B cell (primary cell): ENCODE measurements around the gene RERE. TPM values are rescaled to one million over a fixed set of nuclear protein-coding genes. Genes with fewer than 3 reads are reported as not detected.

Experiments used
- ATAC-seq: fragments of 200-7000 bp; cut with Tn5 transposase; one replicate; pipeline ENCODE4 v1.10.0; 2021; ENCODE audit warnings: low read depth, mild to moderate bottlenecking, moderate number of reproducible peaks, moderate library complexity
- CTCF ChIA-PET: fragments of 350-600 bp; sonication (Branson Sonifier 250); formaldehyde crosslinking; loops from one replicate; lab custom pipeline; 2021; ENCODE audit warnings: antibody characterized with exemption, inconsistent platforms; lab: Charles Lee
- POLR2A ChIA-PET: fragments of 350-600 bp; sonication (Branson Sonifier 250); formaldehyde crosslinking; loops from one replicate; lab custom pipeline; 2021; ENCODE audit warnings: antibody characterized with exemption; lab: Charles Lee
- DNase-seq: peaks from one replicate; pipeline ENCODE4 v3.0.0; 2013
- H2AFZ ChIP-seq: 2 replicates; pipeline ENCODE4 v1.6.1; 2012; ENCODE audit warnings: mild to moderate bottlenecking, low read depth, low read length; ENCODE audit not compliant: insufficient read depth, poor library complexity, severe bottlenecking
- H3K27ac ChIP-seq, 2 donors: 1 replicate in 1 of 2; 2 replicates in 1 of 2; pipeline ENCODE4 v1.5.1; 2012 to 2013; ENCODE audit warnings: low read length in 2 of 2, mild to moderate bottlenecking in 2 of 2, moderate library complexity in 1 of 2
- H3K27me3 ChIP-seq, 4 experiments: fragments of 200-600 bp in 1 of 4; sonication (generic) in 1 of 4; replicated peaks in 1 of 4; 1 replicate in 2 of 4; 2 replicates in 2 of 4; pipeline versions ENCODE4 v1.6.1 to v1.7.0; 2013 to 2016; ENCODE audit warnings: low read length in 3 of 4, mild to moderate bottlenecking in 2 of 4, mixed read lengths in 1 of 4, moderate library complexity in 1 of 4; ENCODE audit not compliant: insufficient read depth in 4 of 4, control insufficient read depth in 3 of 4; ENCODE audit errors: control extremely low read depth in 1 of 4
- H3K36me3 ChIP-seq, 2 experiments: replicated peaks in 1 of 2; 1 replicate in 1 of 2; 2 replicates in 1 of 2; pipeline versions ENCODE4 v1.6.1 to v1.7.1; 2013; ENCODE audit warnings: low read length in 1 of 2; ENCODE audit not compliant: insufficient read depth in 2 of 2, control insufficient read depth in 1 of 2; ENCODE audit errors: control extremely low read depth in 1 of 2, extremely low read depth in 1 of 2
- H3K4me1 ChIP-seq, 2 donors: fragments of 200-600 bp in 1 of 2; sonication (generic) in 1 of 2; 1 replicate in 1 of 2; 2 replicates in 1 of 2; pipeline versions ENCODE4 v1.5.1 to v1.6.1; 2013 to 2017; ENCODE audit warnings: low read length in 2 of 2; ENCODE audit not compliant: control insufficient read depth in 2 of 2, insufficient read depth in 2 of 2
- H3K4me2 ChIP-seq: replicated peaks from 2 replicates; pipeline ENCODE3; 2012; ENCODE audit warnings: mild to moderate bottlenecking, low read depth, low read length; ENCODE audit not compliant: poor library complexity, severe bottlenecking
- H3K4me3 ChIP-seq, 5 experiments: fragments of 200-600 bp in 1 of 5; sonication (generic) in 1 of 5; 1 replicate in 3 of 5; 2 replicates in 2 of 5; pipeline versions ENCODE4 v1.5.1 to v1.7.0; 2011 to 2016; ENCODE audit warnings: low read length in 4 of 5, mild to moderate bottlenecking in 4 of 5, low read depth in 2 of 5, control low read depth in 1 of 5, moderate library complexity in 1 of 5; ENCODE audit not compliant: insufficient read depth in 1 of 5; ENCODE audit errors: control extremely low read depth in 1 of 5, extremely low read depth in 1 of 5
- H3K79me2 ChIP-seq: fragments of 200-600 bp; sonication (generic); one replicate; pipeline ENCODE4 v1.6.0; 2016; ENCODE audit warnings: low read length; ENCODE audit not compliant: control insufficient read depth, insufficient read depth
- H3K9ac ChIP-seq: fragments of 200-600 bp; sonication (generic); 2 replicates; pipeline ENCODE4 v1.6.1; 2017; ENCODE audit warnings: mild to moderate bottlenecking, low read length, moderate library complexity
- H3K9me3 ChIP-seq, 3 donors: one replicate each; pipeline versions ENCODE4 v1.6.1 to v1.7.1; 2013; ENCODE audit warnings: low read length in 2 of 3; ENCODE audit not compliant: control insufficient read depth in 2 of 3, insufficient read depth in 1 of 3; ENCODE audit errors: control extremely low read depth in 1 of 3
- H4K20me1 ChIP-seq: 2 replicates; pipeline ENCODE4 v1.6.0; 2012; ENCODE audit warnings: mild to moderate bottlenecking, low read length; ENCODE audit not compliant: insufficient read depth, control insufficient read depth, poor library complexity, severe bottlenecking
- H3K27ac Mint-ChIP-seq: one replicate; pipeline ENCODE4 v1.8.0; 2021; ENCODE audit warnings: mixed read lengths
- H3K27me3 Mint-ChIP-seq: one replicate; pipeline ENCODE4 v1.8.0; 2021; ENCODE audit warnings: mixed read lengths
- H3K4me1 Mint-ChIP-seq: one replicate; pipeline ENCODE4 v1.8.0; 2021; ENCODE audit warnings: mixed read lengths
- H3K4me3 Mint-ChIP-seq: one replicate; pipeline ENCODE4 v1.8.0; 2021; ENCODE audit warnings: mixed read lengths
- H3K9me3 Mint-ChIP-seq: one replicate; pipeline ENCODE4 v1.8.0; 2022; ENCODE audit warnings: mixed read lengths; ENCODE audit not compliant: insufficient read depth
- CTCF ChIP-seq: fragments of 200-600 bp; IDR thresholded peaks from one replicate; pipeline ENCODE4 v1.8.0; 2022; ENCODE audit warnings: antibody characterized with exemption, mild to moderate bottlenecking
- EZH2 ChIP-seq: IDR thresholded peaks from 2 replicates; pipeline ENCODE4 v1.6.1; 2012; ENCODE audit warnings: borderline replicate concordance, low read depth, mild to moderate bottlenecking, moderate library complexity, low read length; ENCODE audit not compliant: insufficient read depth, poor library complexity, severe bottlenecking
- WGBS: methylation state at CpG from one replicate; pipeline ENCODE4 v1.1.5; 2013; ENCODE audit warnings: missing lambda C conversion rate; ENCODE audit not compliant: insufficient coverage; 5-methylcytosine and 5-hydroxymethylcytosine counted together
- intact Hi-C: fragments of 100-400 bp; cut with micrococcal nuclease; formaldehyde crosslinking; loops from one replicate; pipeline ENCODE4 v1.10.0; 2022
- polyA plus RNA-seq: library from polyadenylated mRNA; depleted of rRNA; stranded (reverse); fragments of >200 nt; gene quantifications from 2 replicates; pipeline ENCODE4 v1.2.3, GENCODE V29; 2012
- total RNA-seq, 2 donors: library from RNA; stranded (reverse); fragments of 120-200 nt in 1 of 2; gene quantifications; 1 replicate in 1 of 2; 2 replicates in 1 of 2; pipeline versions ENCODE4 v1.2.3 to v1.2.4, GENCODE V29; 2013 to 2022

RERE gene
- total and polyA plus RNA-seq, 2 donors (not counting 1 experiment from before 2014, with no cell fraction given), result 27.3 to 132 TPM

- WGBS, result no CpG with 5 or more reads among the region's 2 CpGs
- no peak for DNase-seq
- H3K9me3 Mint-ChIP-seq, result no peaks in the 10 kb centered on the region
- H3K79me2 ChIP-seq, result peaks cover 52% of the 10 kb centered on the region
- H3K9ac ChIP-seq, result no peak overlapping the region
- TF ChIP-seq EZH2 (no peak), CTCF (no peak)
- H3K4me3 Mint-ChIP-seq, result no peak overlapping the region
- CTCF ChIA-PET, result interaction anchor here (0.5 kb wide), 1 partner anchor 375 kb away, joined by 3 read pairs; no protein-coding TSS in a partner anchor
- H4K20me1 ChIP-seq, result peaks cover 5% of the 10 kb centered on the region
- H3K4me1 Mint-ChIP-seq, result peaks cover 12% of the 10 kb centered on the region
- no peak overlapping the region for H3K4me3 ChIP-seq
- H3K27ac Mint-ChIP-seq, result no peak overlapping the region
- no peaks in the 10 kb centered on the region for H3K27me3 Mint-ChIP-seq
- no peak for ATAC-seq
- no peak overlapping the region for H3K27ac ChIP-seq
- POLR2A ChIA-PET, result interaction anchor here (0.7 kb wide), 1 partner anchor 141 kb away, joined by 6 read pairs; no protein-coding TSS in a partner anchor
- no peak overlapping the region for H3K4me2 ChIP-seq
- no peaks in the 10 kb centered on the region for H3K9me3 ChIP-seq
- H2AFZ ChIP-seq, result no peak overlapping the region
- H3K27me3 ChIP-seq, result no peaks in the 10 kb centered on the region
- intact Hi-C loops, result no loop called here
- H3K4me1 ChIP-seq, result peaks cover under 1 to 2% of the 10 kb centered on the region in 2 donors
- peaks cover 4 to 14% of the 10 kb centered on the region in 2 experiments for H3K36me3 ChIP-seq
These were observed 330.2 kb downstream of the RERE start for GRCh38 chr1:8487249-8487648.

DNA sequence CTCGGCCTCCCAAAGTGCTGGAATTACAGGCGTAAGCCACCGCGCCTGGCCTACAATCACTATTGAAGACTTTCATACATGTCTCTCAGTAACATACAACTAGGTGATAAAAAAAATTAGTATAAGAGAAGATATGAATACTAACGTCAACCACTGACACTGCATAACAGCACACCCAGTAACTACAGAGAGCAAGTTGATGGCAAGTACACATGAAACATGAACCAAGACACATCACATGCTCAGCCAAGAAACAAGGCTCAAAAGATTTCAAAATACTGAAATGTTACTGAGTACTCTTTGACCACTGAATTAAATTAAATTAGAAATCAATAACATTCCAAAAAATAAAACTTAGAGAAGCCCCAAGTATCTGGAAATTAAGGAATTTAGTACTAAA lies 331.4 kb downstream of the RERE start:
- Histone ChIP-seq H3K9me3 (no peaks in the 10 kb centered on the region), H3K4me2 (no peak overlapping the region), H3K79me2 (peaks cover 63% of the 10 kb centered on the region), H3K4me1 (no peaks in the 10 kb centered on the region), H3K9ac (no peak overlapping the region), H2AFZ (no peak overlapping the region), H4K20me1 (peaks cover 5% of the 10 kb centered on the region), H3K36me3 (peaks cover 4 to 14% of the 10 kb centered on the region in 2 experiments), H3K4me3 (no peak overlapping the region), H3K27ac (no peak overlapping the region), H3K27me3 (no peaks in the 10 kb centered on the region)
- Mint-ChIP-seq H3K4me1 (peaks cover 5% of the 10 kb centered on the region), H3K4me3 (no peak overlapping the region), H3K27ac (no peak overlapping the region), H3K27me3 (no peaks in the 10 kb centered on the region), H3K9me3 (no peaks in the 10 kb centered on the region)
- WGBS, result no CpG with 5 or more reads among the region's 5 CpGs
- intact Hi-C loops, result no loop called here
- ChIA-PET CTCF (interaction anchor here (0.8 kb wide), 1 partner anchor 46 kb away, joined by 3 read pairs; no protein-coding TSS in a partner anchor), POLR2A (no interaction called here)
- no peak for ATAC-seq
- no peak for DNase-seq
- no peak for TF ChIP-seq EZH2
- no peak for TF ChIP-seq CTCF
